Endothelial cell of umbilical vein (primary cell): ENCODE results near the gene TUFM. TPM values are rescaled to one million over a fixed set of nuclear protein-coding genes. Genes with fewer than 3 reads are reported as not detected.

Experiments
- BruUV-seq: library from RNA; stranded (reverse); fragments of 400-500 nt; replicated peaks from 2 replicates; lab custom pipeline; 2021; lab: Mats Ljungman, UMichigan
- CTCF ChIA-PET: fragments of 300-600, 350-600 bp; sonication (Branson Sonifier 250); formaldehyde crosslinking; loops from one replicate; lab custom pipeline; 2021; ENCODE audit warnings: antibody characterized with exemption, inconsistent platforms; lab: Charles Lee
- POLR2A ChIA-PET: fragments of 300-600, 350-600 bp; sonication (Branson Sonifier 250); formaldehyde crosslinking; loops from one replicate; lab custom pipeline; 2021; ENCODE audit warnings: antibody characterized with exemption, inconsistent platforms; lab: Charles Lee
- DNase-seq: peaks from one replicate; pipeline ENCODE4 v3.0.0-alpha.2; 2011; ENCODE audit warnings: low read depth, low spot score
- FAIRE-seq: peaks from 2 replicates; lab custom pipeline; 2011; peaks lifted over from hg19 to GRCh38; lab: Jason Lieb, UNC
- H2AFZ ChIP-seq: 2 replicates; pipeline ENCODE4 v1.6.0; 2012; ENCODE audit warnings: low read depth, low read length, control low read depth, inconsistent platforms
- H3K27ac ChIP-seq: 2 replicates; pipeline ENCODE4 v1.5.1; 2011; ENCODE audit warnings: low read depth, mild to moderate bottlenecking, control low read depth, low read length, moderate library complexity; ENCODE audit not compliant: insufficient read depth
- H3K27me3 ChIP-seq, 2 experiments: 2 replicates each; pipeline versions ENCODE4 v1.6.0 to v1.6.1; 2011; ENCODE audit warnings: low read length in 2 of 2, mixed read lengths in 1 of 2; ENCODE audit not compliant: control insufficient read depth in 2 of 2, insufficient read depth in 2 of 2
- H3K36me3 ChIP-seq, 2 experiments: 2 replicates in 1 of 2; 3 replicates in 1 of 2; pipeline ENCODE4 v1.5.1; 2011; ENCODE audit warnings: low read length in 2 of 2, mild to moderate bottlenecking in 1 of 2, moderate library complexity in 1 of 2; ENCODE audit not compliant: control insufficient read depth in 2 of 2, insufficient read depth in 2 of 2; ENCODE audit errors: extremely low read depth in 1 of 2
- H3K4me1 ChIP-seq: 3 replicates; pipeline ENCODE4 v1.5.1; 2011; ENCODE audit warnings: mild to moderate bottlenecking, low read length; ENCODE audit not compliant: control insufficient read depth, insufficient read depth; ENCODE audit errors: extremely low read depth
- H3K4me2 ChIP-seq: 2 replicates; pipeline ENCODE4 v1.6.1; 2011; ENCODE audit warnings: low read length, control low read depth, mixed read lengths; ENCODE audit not compliant: insufficient read depth
- H3K4me3 ChIP-seq, 3 experiments: fragments of 200-600 bp in 1 of 3; sonication (generic), shearing (Covaris generic) in 1 of 3; replicated peaks in 1 of 3; 2 replicates each; pipeline ENCODE4 v1.5.1; 2011 to 2016; ENCODE audit warnings: control low read depth in 3 of 3, low read length in 3 of 3, mild to moderate bottlenecking in 2 of 3, inconsistent platforms in 1 of 3, low read depth in 1 of 3, moderate library complexity in 1 of 3; ENCODE audit not compliant: insufficient read depth in 1 of 3
- H3K79me2 ChIP-seq: 2 replicates; pipeline ENCODE4 v1.6.0; 2012; ENCODE audit warnings: low read length, inconsistent platforms; ENCODE audit not compliant: control insufficient read depth, insufficient read depth
- H3K9ac ChIP-seq: replicated peaks from 2 replicates; pipeline ENCODE3; 2011; ENCODE audit warnings: low read length, control low read depth; ENCODE audit not compliant: insufficient read depth; ENCODE audit errors: extremely low read depth
- H3K9me1 ChIP-seq: replicated peaks from 3 replicates; pipeline ENCODE4 v1.6.0; 2011; ENCODE audit warnings: mild to moderate bottlenecking, low read length; ENCODE audit not compliant: control insufficient read depth, insufficient read depth; ENCODE audit errors: extremely low read depth
- H3K9me3 ChIP-seq: replicated peaks from 2 replicates; pipeline ENCODE4 v1.5.1; 2012; ENCODE audit warnings: low read length, inconsistent platforms; ENCODE audit not compliant: control insufficient read depth, insufficient read depth
- H4K20me1 ChIP-seq: replicated peaks from 2 replicates; pipeline ENCODE3; 2011; ENCODE audit warnings: mild to moderate bottlenecking, low read length; ENCODE audit not compliant: control insufficient read depth, insufficient read depth; ENCODE audit errors: extremely low read depth
- CTCF ChIP-seq, 2 donors: IDR thresholded peaks; 1 replicate in 1 of 2; 2 replicates in 1 of 2; pipeline ENCODE4 v1.5.1; 2011; ENCODE audit warnings: low read length in 2 of 2, mild to moderate bottlenecking in 2 of 2, moderate library complexity in 2 of 2, control low read depth in 1 of 2, inconsistent platforms in 1 of 2, low read depth in 1 of 2; ENCODE audit not compliant: insufficient read depth in 1 of 2; ENCODE audit errors: extremely low read depth in 1 of 2
- EZH2 ChIP-seq: IDR thresholded peaks from 2 replicates; pipeline ENCODE4 v1.6.1; 2012; ENCODE audit warnings: borderline replicate concordance, low read depth, mild to moderate bottlenecking, moderate library complexity, low read length, inconsistent platforms; ENCODE audit not compliant: severe bottlenecking
- FOS ChIP-seq: IDR thresholded peaks from 2 replicates; pipeline ENCODE4 v1.6.1; 2011; ENCODE audit warnings: mild to moderate bottlenecking, low read length, moderate library complexity, borderline replicate concordance; ENCODE audit not compliant: insufficient read depth
- GATA2 ChIP-seq: IDR thresholded peaks from 2 replicates; pipeline ENCODE4 v1.7.0; 2011; ENCODE audit warnings: low read depth, mild to moderate bottlenecking, moderate library complexity, mixed read lengths, low read length; ENCODE audit not compliant: insufficient read length, insufficient read depth
- JUN ChIP-seq: IDR thresholded peaks from 2 replicates; pipeline ENCODE4 v1.6.1; 2011; ENCODE audit warnings: borderline replicate concordance, low read depth; ENCODE audit not compliant: insufficient read length, insufficient read depth
- MAX ChIP-seq: IDR thresholded peaks from 2 replicates; pipeline ENCODE4 v1.6.1; 2011; ENCODE audit not compliant: insufficient read depth, insufficient read length
- MYC ChIP-seq: IDR thresholded peaks from one replicate; pipeline ENCODE4 v1.6.1; 2011; ENCODE audit warnings: mild to moderate bottlenecking, low read depth, low read length
- POLR2A ChIP-seq: IDR thresholded peaks from 2 replicates; pipeline ENCODE4 v1.6.1; 2012; ENCODE audit warnings: low read depth, mild to moderate bottlenecking, control low read depth, low read length
- POLR2AphosphoS5 ChIP-seq: IDR thresholded peaks from 2 replicates; pipeline ENCODE4 v1.6.1; 2012; ENCODE audit warnings: low read depth, mild to moderate bottlenecking, control low read depth, low read length, moderate library complexity; ENCODE audit not compliant: insufficient read depth
- dilution Hi-C: fragments of 300-500 bp; cut with MboI; formaldehyde crosslinking; loops from one replicate; pipeline ENCODE4 v1.15.0; 2019; ENCODE audit warnings: low sequenced_read_pairs; ENCODE audit not compliant: extremely low pct_ligation_motif_present
- intact Hi-C: fragments of 100-400 bp; cut with micrococcal nuclease; formaldehyde crosslinking; loops from one replicate; pipeline ENCODE4 v1.10.0; 2022
- polyA plus RNA-seq, 4 experiments: library from polyadenylated mRNA; depleted of rRNA in 3 of 4; stranded (reverse) in 3 of 4; unstranded in 1 of 4; fragments of >200 nt; gene quantifications; 2 replicates each; pipeline versions ENCODE4 v1.2.1 to v1.2.3, GENCODE V29; 2011 to 2012; ENCODE audit warnings: missing spikeins in 1 of 4
- total RNA-seq: library from RNA; stranded (reverse); gene quantifications from 2 replicates; pipeline ENCODE4 v1.2.3, GENCODE V29; 2021

Gene TUFM
- total and polyA plus RNA-seq, 2 donors (not counting 3 experiments of a cell fraction or from before 2014, with no cell fraction given): 186 to 227 TPM

- Histone ChIP-seq H3K4me2 (peak overlapping the region; percentile 80), H3K9ac (peak overlapping the region; percentile 59), H3K9me1 (no peaks in the 10 kb centered on the region), H3K4me3 (peak overlapping the region; percentile 45 to 82 (median 80)), H4K20me1 (no peaks in the 10 kb centered on the region), H3K4me1 (peaks cover 12% of the 10 kb centered on the region), H3K9me3 (no peaks in the 10 kb centered on the region), H3K79me2 (no peaks in the 10 kb centered on the region), H2AFZ (peak overlapping the region; percentile 93), H3K27ac (no peak overlapping the region), H3K36me3 (peaks cover 0 to 1% of the 10 kb centered on the region in 2 experiments), H3K27me3 (no peaks in the 10 kb centered on the region)
- no peak for TF ChIP-seq GATA2
- no peak for TF ChIP-seq FOS
- TF ChIP-seq JUN: no peak
- no peak for TF ChIP-seq EZH2
- no peak for TF ChIP-seq POLR2A
- no peak for TF ChIP-seq MAX
- TF ChIP-seq CTCF (IDR thresholded peaks at IDR 0.05; ENCODE audit: extremely low read depth in 1 of 2, insufficient read depth in 1 of 2, low read depth in 1 of 2, low read length in 2 of 2): no peak
- TF ChIP-seq MYC: no peak
- TF ChIP-seq POLR2AphosphoS5: no peak
- intact Hi-C loops (no loop called here), dilution Hi-C loops (no loop called here)
- DNase-seq (no peak), FAIRE-seq (peak; percentile 26)
- POLR2A ChIA-PET: interaction anchor here (1.0 kb wide), 1 partner anchor 19 kb away, joined by 4 read pairs; no protein-coding TSS in a partner anchor
- TSS peak; percentile 37 for BruUV-seq
- CTCF ChIA-PET: interaction anchor here (0.8 to 2.5 kb wide), 2 partner anchors 10 to 65 kb away, joined by 3 to 16 read pairs; no protein-coding TSS in a partner anchor
Observed at GRCh38 chr16:28879261-28879840, 33.2 kb upstream of the TUFM start.
